Activated B cell treated with CpG ODN at 0.5 μM for 24 hours (primary cell): ENCODE results near the gene DDX5. TPM values are rescaled to one million over a fixed set of nuclear protein-coding genes. Genes with fewer than 3 reads are reported as not detected.
A peak's percentile ranks its signal among the peaks of the same experiment; 100 is the strongest.

Experiments
- ATAC-seq: fragments of 200-7000 bp; cut with Tn5 transposase; one replicate; pipeline ENCODE4 v1.10.0; 2021; ENCODE audit warnings: low read depth, mild to moderate bottlenecking, moderate library complexity
- CTCF ChIA-PET: fragments of 350-600 bp; sonication (Branson Sonifier 250); formaldehyde crosslinking; loops from one replicate; lab custom pipeline; 2021; ENCODE audit warnings: antibody characterized with exemption; lab: Charles Lee
- POLR2A ChIA-PET: fragments of 350-600 bp; sonication (Branson Sonifier 250); formaldehyde crosslinking; loops from one replicate; lab custom pipeline; 2021; ENCODE audit warnings: antibody characterized with exemption; lab: Charles Lee
- DNase-seq: peaks from one replicate; pipeline ENCODE4 v3.0.0; 2022
- H3K27ac Mint-ChIP-seq: one replicate; pipeline ENCODE4 v1.8.0; 2020; ENCODE audit warnings: mixed read lengths
- H3K27me3 Mint-ChIP-seq: one replicate; pipeline ENCODE4 v1.8.0; 2021; ENCODE audit warnings: mixed read lengths
- H3K36me3 Mint-ChIP-seq: one replicate; pipeline ENCODE4 v1.8.0; 2021; ENCODE audit warnings: low read depth, mixed read lengths
- H3K4me1 Mint-ChIP-seq: one replicate; pipeline ENCODE4 v1.8.0; 2021; ENCODE audit warnings: mixed read lengths
- H3K4me3 Mint-ChIP-seq: one replicate; pipeline ENCODE4 v1.8.0; 2020; ENCODE audit warnings: mild to moderate bottlenecking, mixed read lengths
- H3K9me3 Mint-ChIP-seq: one replicate; pipeline ENCODE4 v1.8.0; 2020; ENCODE audit warnings: mixed read lengths
- intact Hi-C: fragments of 100-400 bp; cut with micrococcal nuclease; formaldehyde crosslinking; loops from one replicate; pipeline ENCODE4 v1.15.1; 2024
- total RNA-seq: library from RNA; stranded (reverse); gene quantifications from 2 replicates; pipeline ENCODE4 v1.2.3, GENCODE V29; 2022
- TF ChIP-seq, protein P1 (sequence below): fragments of 200-600 bp; IDR thresholded peaks from one replicate; pipeline ENCODE4 v1.8.0; 2022; ENCODE audit warnings: antibody characterized with exemption, mild to moderate bottlenecking

Gene DDX5
- total RNA-seq, 1 donor from 2014 or later, result 1,208 TPM

DNA sequence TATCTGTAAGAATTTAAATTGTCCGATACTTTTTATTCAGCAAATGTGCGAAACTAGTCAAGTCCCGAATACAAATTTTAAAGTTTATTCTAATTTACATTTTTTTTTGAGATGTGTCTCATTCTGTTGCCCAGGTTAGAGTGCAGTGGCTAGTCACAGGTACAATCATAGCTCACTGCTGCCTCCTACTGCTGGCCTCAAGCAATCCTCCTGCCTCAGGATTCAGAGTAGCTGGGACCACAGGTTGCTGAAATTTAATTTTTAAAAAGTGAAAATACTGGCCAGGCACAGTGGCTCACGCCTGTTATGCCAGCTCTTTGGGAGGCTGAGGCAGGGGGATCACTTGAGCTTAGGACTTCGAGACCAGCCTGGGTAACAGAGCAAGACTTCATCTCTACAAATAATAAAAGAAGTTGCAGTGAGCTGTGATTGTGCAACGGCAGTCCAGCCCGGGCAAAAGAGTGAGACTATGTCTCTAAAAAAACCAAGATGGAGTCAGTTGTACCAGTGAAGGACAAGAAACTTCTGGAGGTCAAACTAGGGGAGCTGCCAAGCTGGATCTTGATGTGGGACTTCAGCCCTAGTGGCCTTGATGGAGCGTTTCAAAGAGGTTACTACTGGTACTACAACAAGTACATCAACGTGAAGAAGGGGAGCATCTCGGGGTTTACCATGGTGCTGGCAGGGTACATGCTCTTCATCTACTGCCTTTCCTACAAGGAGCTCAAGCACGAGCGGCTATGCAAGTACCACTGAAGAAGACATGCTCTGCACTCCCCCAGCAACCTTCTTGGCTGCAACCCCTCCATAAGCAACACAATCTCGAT is 14.8 kb downstream of the DDX5 start:
- CTCF ChIA-PET, result interaction anchor here (0.6 to 5.7 kb wide), 20 partner anchors 8 to 187 kb away, joined by 3 to 174 read pairs (median 4); partner anchors contain the start of gene MILR1
- no peaks in the 10 kb centered on the region for H3K27me3 Mint-ChIP-seq
- TF ChIP-seq, protein P1, sequence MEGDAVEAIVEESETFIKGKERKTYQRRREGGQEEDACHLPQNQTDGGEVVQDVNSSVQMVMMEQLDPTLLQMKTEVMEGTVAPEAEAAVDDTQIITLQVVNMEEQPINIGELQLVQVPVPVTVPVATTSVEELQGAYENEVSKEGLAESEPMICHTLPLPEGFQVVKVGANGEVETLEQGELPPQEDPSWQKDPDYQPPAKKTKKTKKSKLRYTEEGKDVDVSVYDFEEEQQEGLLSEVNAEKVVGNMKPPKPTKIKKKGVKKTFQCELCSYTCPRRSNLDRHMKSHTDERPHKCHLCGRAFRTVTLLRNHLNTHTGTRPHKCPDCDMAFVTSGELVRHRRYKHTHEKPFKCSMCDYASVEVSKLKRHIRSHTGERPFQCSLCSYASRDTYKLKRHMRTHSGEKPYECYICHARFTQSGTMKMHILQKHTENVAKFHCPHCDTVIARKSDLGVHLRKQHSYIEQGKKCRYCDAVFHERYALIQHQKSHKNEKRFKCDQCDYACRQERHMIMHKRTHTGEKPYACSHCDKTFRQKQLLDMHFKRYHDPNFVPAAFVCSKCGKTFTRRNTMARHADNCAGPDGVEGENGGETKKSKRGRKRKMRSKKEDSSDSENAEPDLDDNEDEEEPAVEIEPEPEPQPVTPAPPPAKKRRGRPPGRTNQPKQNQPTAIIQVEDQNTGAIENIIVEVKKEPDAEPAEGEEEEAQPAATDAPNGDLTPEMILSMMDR, result no peak
- intact Hi-C loops, result loop anchor here (1.0 to 5.0 kb wide), 3 partner anchors 71 to 184 kb away; no protein-coding TSS in a partner anchor
- no peak for DNase-seq
- peaks cover 61% of the 10 kb centered on the region for H3K36me3 Mint-ChIP-seq
- no peak overlapping the region for H3K27ac Mint-ChIP-seq
- H3K4me3 Mint-ChIP-seq, result no peak overlapping the region
- no peaks in the 10 kb centered on the region for H3K9me3 Mint-ChIP-seq
- peaks cover 28% of the 10 kb centered on the region for H3K4me1 Mint-ChIP-seq
- ATAC-seq, result peak; percentile 72
- POLR2A ChIA-PET, result interaction anchor here (0.6 to 1.7 kb wide), 6 partner anchors 14 to 148 kb away, joined by 3 to 8 read pairs (median 5); partner anchors contain the start of genes CEP95 and DDX5

DNA sequence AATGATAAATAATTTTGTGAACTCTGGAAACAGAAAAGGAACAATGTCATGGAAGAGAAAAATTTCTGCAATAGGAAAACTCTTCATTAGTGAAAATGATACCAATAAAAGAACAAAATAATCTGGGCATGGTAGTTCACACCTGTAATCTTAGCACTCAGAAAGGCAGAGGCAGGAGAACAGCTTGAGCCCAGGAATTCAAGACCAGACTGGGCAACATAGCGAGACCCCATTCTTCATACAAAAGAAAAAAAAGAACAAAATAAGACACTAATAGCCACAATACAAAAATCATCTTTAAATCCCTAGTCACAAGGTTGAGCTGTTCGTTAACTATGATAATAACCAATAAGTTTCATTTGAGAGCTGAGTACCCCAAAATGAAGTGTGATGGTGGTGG is 17.8 kb downstream of the DDX5 start:
- H3K9me3 Mint-ChIP-seq, result no peaks in the 10 kb centered on the region
- H3K4me1 Mint-ChIP-seq, result peaks cover 4% of the 10 kb centered on the region
- H3K36me3 Mint-ChIP-seq, result peaks cover 78% of the 10 kb centered on the region
- no peak overlapping the region for H3K27ac Mint-ChIP-seq
- intact Hi-C loops, result no loop called here
- ChIA-PET CTCF (interaction anchor here (1.6 to 5.7 kb wide), 2 partner anchors 39 to 70 kb away, joined by 3 to 174 read pairs; no protein-coding TSS in a partner anchor), POLR2A (interaction anchor here (1.2 kb wide), 1 partner anchor 17 kb away, joined by 6 read pairs; no protein-coding TSS in a partner anchor)
- H3K4me3 Mint-ChIP-seq, result no peak overlapping the region
- DNase-seq (no peak), ATAC-seq (no peak)
- no peaks in the 10 kb centered on the region for H3K27me3 Mint-ChIP-seq
- TF ChIP-seq, protein P1, result no peak

DNA sequence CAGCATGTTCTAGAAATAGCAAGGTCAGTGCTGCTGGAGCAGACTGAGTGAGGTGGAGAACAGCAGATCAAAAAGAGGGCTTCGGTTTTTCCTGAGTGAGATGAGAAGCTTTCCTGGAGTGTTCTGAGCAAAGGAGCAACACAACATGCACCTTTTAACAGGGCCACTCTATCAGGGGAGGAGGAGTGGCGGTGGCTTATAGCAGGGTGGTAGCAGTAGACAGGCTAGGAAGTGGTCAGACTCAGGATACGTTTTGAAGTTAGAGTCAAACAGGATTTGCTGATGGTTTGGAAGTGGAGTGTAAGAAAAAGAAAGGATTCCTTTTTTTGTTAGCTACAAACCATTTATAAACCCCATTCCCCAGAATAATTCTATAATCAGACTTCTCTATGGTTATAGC is 21.7 kb downstream of the DDX5 start:
- intact Hi-C loops, result no loop called here
- Mint-ChIP-seq H3K36me3 (peaks cover 67% of the 10 kb centered on the region), H3K4me3 (no peak overlapping the region), H3K27me3 (no peaks in the 10 kb centered on the region), H3K9me3 (no peaks in the 10 kb centered on the region), H3K27ac (no peak overlapping the region), H3K4me1 (no peaks in the 10 kb centered on the region)
- POLR2A ChIA-PET, result no interaction called here
- CTCF ChIA-PET, result no interaction called here
- TF ChIP-seq, protein P1, result no peak
- ATAC-seq, result no peak
- no peak for DNase-seq

- CTCF ChIA-PET, result interaction anchor here (1.8 kb wide), 1 partner anchor 10 kb away, joined by 5 read pairs; no protein-coding TSS in a partner anchor
These were observed 25.1 kb downstream of the DDX5 start for GRCh38 chr17:64480951-64481350.

More at GRCh38 chr17:64480951-64481350, 25.1 kb downstream of the DDX5 start:
- H3K4me1 Mint-ChIP-seq, result peaks cover under 1% of the 10 kb centered on the region
- no peak overlapping the region for H3K27ac Mint-ChIP-seq
- TF ChIP-seq, protein P1, result no peak
- POLR2A ChIA-PET, result interaction anchor here (1.1 kb wide), 1 partner anchor 31 kb away, joined by 4 read pairs; no protein-coding TSS in a partner anchor
- intact Hi-C loops, result no loop called here
- DNase-seq (no peak), ATAC-seq (no peak)
- H3K27me3 Mint-ChIP-seq, result no peaks in the 10 kb centered on the region
- H3K36me3 Mint-ChIP-seq, result peaks cover 61% of the 10 kb centered on the region
- no peaks in the 10 kb centered on the region for H3K9me3 Mint-ChIP-seq
- no peak overlapping the region for H3K4me3 Mint-ChIP-seq
